Dermis microvascular lymphatic vessel endothelial cell (primary cell): ENCODE results near the gene RGS3. TPM values are rescaled to one million over a fixed set of nuclear protein-coding genes. Genes with fewer than 3 reads are reported as not detected.
A peak's percentile ranks its signal among the peaks of the same experiment; 100 is the strongest.
"Not testable (repeated sequence)": the region's sequence is repeated elsewhere in the genome, so short reads cannot be mapped to it uniquely, and the experiment has no call there.

Experiments used
- DNase-seq, 2 donors: peaks; one replicate each; pipeline versions ENCODE4 v3.0.0 to v3.0.0-alpha.2; 2010; ENCODE audit warnings: low read depth in 2 of 2
- total RNA-seq: library from RNA; depleted of rRNA; stranded (reverse); fragments of >200 nt; gene quantifications from 2 replicates; pipeline ENCODE4 v1.2.1, GENCODE V29; 2014

The RGS3 gene
- 180 and 185 TPM in 2 replicates for total RNA-seq

DNA sequence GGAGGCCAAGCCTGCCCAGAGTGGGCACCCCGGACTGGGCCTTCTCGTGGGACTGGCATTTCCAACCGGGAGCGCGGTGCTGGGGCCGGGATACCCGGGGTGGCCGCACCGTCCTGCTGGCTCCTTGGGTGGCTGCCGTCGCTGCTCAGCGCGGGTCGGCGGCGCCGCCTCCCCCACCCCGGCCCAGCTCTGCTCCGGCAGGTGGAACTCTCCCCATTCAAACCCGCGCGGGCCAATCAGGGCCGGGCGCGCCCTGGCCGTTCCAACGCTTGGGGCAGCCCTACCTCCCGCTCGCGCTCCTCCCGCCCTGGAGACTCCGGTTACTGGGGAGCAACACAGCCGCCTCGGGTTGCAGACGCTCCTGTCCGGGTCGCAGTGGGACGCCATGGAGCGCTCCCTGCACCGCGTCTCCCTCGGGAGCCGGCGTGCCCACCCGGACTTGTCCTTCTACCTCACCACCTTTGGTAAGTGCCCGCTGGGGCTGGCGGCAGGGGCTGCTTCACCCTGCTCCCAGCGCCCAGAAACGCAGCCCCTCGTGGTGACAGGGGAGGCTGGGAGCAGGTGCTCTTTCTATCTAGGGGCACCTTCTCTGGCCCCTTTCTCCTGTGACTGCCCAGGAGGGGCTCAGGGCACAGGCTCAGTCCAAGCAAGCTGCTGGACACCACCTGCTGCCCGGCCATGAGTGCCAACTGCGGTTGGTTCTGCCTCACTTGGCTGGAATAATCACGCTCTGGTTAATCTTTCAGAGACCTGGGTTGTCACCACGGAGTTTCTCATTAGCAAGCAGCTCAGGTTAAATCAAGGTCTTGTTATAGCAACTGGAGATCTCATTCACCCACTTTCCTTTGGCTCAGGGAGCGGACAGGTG, at the start of gene RGS3:
Gene RGS3, plus strand, starts transcription at position 310 of the 868 bp plus-strand sequence. Its CDS starts 76 bp downstream, at position 386.
- DNase-seq, result peak in 1 of 2 donors; percentile 56

DNA sequence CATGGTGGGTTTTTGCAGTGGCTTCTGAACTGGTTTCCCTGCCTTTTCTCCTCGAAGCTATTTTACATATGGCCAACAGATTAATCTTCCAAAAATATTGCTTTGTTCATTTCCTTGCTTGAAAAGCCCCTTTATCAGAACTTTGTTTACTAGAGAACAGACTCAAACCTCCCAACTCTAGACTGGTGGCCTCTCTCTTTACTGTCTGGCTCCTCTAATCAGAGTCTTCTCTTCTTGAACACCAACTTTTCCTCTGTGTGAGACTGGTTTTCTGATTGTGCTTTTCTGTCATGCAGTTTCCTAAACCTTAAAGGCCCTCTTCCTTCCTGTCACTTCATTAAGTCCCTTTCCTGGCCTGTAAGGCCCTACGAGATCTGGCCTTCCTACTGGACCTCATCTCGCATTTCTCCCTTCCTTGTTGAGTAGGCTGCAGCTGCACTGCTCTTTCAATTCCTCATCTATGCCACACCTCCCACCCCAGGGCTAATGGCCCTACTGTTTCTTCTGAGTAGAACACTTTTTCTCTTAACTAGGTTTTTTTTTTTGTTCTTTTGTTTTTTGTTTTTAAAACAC, 47.3 kb upstream of the RGS3 start:
- DNase-seq, result no peak

DNA sequence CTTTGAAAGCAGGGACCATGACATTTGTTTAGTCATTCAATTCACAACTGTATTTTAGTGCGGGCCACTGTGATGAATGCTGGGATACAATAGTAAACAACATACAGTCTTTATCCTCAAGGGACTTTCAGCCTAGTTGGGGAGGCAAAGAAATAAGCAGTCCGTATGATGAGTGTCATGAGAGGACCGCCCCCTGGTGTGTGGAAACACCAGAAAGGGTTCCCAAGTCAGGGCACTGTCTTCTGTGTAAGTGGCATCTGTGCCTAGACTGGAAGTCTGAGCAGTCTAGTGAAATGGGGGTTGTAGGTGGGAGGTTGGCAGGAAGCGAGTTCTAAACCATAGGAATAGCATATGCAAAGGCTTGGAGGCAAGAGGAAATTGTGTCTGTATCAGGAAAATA, 46.2 kb upstream of the RGS3 start:
- DNase-seq, result no peak

DNA sequence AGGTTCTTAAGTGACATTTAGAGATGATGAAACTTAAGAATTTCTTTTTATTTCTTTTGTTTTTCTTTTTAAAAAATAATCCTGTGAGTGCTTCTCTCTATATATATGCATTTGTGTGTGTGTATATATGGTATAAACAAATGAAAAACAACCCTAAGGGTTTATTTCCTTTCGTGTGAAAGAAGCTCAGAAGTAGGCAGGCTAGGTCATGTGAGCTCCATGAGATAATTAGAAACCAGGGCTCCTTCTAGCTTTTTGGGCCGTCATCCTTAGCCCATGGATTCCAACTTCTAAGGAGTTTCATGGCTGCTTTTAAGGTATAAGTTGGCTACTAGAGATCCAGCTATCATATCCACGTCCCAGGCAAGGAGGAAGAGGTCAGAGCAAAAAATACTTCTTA, 41.8 kb upstream of the RGS3 start:
- DNase-seq, result no peak

DNA sequence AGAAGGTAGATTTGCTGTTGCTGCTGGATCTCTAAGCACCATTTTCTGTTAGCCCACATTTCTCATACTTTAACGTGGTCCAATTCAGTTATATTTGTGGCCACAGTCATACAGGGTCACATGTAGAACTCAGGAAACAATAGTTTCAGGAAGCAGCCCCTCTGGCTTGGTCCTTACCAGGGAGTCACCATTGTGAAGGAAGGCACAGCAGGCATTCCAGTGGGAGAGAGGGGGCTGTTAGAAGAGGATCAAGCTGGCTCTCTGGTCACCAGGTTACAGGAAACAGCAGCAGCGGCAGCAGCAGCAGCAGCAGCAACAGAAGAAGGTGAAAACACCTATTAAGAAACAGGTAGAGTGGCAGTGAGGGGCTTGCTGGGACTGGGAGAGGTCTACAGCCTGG, 38.5 kb upstream of the RGS3 start:
- peak in 1 of 2 donors; percentile 41 for DNase-seq

DNA sequence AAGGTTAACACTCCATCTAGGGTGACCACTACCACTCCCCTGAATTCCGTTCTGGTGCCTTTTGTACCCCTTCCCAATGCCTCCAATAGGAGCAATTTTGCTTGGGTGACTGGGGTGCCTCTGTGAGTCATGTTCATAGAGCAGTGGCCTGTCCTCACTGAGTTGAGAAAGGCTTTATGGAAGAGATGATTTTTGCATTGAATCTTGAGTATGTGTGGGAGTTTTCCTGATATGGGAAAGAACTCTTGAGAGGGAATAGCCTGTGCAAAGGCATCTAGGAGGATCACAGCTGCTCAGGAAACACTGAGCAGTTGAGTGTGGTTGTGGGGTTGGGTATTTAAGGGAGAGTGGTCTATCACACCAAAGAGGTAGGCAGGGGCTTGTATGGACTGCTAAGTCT, 36.8 kb upstream of the RGS3 start:
- DNase-seq, result no peak

DNA sequence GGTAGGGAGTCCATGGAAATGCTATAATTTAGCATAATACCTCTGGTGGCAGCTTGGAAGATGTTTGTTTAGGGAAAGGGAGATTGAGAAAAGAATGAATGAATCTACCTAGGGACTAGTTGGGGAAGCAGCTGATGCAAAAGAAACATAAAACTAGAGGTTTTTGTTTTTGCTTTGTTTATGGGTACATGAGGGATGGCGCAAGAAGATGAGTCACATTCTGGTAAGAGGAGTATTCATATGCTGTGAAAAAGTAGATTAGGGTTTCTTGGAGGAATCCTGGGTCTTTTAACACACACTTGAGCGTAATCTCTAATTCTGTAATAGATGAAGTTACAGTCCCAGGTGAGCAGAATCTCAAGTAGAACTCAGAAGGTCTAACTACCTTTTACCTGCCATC, 35.9 kb upstream of the RGS3 start:
- DNase-seq, result no peak

DNA sequence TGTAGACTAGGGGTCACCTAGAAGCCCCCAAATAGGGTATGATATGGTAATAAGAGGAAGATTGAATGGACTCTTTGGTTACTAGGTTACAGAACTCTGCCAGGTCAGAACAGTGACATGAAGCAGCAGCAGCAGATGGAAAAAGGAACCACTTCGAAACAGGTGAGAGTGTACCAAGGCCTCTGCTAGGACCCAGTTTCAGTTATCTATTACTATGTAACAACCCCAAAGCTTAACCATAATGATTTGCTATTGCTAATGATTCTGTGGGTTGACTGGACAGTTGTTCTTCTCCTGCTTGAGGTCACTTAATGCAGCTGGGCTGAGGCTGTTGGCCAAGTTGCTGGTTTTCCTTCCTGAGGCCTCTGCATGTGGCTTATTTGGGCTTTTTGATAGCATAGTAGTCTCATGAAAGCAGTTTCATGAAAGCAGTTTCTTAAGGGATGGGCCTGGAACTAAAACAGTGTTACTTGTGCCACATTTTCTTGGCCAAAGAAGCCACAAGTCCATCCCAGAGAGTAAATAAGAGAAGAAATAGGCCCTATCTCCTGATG, 35.4 kb upstream of the RGS3 start:
- no peak for DNase-seq

DNA sequence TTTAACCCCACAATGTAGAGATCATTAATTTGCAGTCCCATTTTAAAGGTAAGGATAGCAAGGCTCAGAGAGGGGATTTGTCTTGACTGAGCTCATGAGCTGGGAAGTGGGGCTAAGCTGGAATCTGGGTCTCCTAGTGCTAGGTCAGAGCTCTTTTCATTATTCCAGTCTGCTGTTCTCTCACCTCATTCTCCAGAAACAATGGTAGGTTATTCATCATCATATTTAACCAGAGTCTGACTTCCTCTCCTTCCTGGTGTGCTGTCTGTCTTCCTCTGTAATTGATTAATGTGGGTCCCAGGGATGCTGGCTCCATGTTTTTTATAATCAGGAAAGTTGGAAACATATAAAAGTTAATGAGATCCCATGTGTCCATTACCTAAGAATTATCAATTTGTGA, 32.3 kb upstream of the RGS3 start:
- DNase-seq, result peak; percentile 74 to 90

DNA sequence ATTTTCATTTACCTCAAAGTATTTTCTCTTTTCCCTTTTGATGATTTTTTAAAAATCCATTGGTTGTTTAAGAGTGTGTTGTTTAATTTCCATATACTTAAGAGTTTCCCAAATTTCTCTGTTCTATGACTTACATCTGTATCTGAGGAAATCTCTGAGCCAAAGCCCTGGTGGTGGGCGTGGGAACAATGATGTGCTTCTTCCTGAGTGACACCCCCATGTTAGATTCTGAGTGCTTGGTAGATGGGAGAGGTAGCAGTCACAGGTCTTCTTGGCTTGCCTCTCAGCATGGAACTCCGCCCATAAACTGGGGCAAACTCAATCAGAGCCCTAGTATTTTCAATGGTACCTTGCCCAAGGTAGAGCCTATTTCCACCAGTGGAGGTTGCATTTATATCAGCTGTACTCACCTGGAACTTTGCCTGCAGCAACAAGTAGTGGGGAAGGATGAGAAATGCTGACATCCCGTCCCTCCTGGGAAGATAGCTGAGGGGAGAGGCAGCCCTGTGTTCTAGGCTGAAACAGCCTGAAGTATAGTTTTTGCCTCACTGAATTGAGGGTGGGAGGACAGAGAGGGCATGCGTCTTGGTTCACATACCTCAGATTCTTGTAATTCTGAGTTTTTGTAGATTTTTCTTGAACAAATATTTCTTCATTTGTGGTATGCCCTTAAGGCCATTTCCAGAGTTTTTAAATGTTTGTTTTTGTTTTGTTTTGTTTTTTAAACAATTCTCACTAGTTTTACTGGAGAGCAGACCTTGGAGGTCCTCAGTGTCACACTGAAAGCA, 26.6 kb upstream of the RGS3 start:
- no peak for DNase-seq

DNA sequence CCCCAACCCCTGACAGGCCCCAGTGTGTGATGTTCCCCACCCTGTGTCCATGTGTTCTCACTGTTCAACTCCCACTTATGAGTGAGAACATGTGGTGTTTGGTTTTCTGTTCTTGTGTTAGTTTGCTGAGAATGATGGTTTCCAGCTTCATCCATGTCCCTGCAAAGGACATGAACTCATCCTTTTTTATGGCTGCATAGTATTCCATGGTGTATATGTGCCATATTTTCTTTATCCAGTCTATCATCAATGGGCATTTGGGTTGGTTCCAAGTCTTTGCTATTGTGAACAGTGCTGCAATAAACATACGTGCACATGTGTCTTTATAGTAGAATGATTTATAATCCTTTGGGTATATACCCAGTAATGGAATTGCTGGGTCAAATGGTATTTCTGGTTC, 25.8 kb upstream of the RGS3 start:
- not testable (repeated sequence) for DNase-seq

DNA sequence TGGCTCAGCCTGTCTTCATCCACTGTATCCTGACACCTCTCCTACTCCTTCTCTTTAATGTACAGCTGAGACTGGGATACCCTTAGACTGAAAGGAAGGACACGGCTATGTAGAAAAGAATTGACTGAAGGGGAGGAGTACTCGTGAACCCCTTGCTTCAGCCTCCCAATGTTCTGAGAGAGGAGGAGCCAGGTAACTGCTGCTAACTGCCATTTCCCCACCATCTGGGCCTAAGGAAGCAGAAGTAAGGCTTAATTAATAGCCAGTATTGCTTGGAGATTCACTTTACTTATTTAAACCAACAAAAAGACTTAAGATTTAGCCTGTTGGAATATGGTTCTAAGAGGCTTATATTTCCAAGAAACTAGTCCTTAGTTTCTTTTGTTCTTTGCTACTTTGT, 18.8 kb upstream of the RGS3 start:
- DNase-seq, result no peak

DNA sequence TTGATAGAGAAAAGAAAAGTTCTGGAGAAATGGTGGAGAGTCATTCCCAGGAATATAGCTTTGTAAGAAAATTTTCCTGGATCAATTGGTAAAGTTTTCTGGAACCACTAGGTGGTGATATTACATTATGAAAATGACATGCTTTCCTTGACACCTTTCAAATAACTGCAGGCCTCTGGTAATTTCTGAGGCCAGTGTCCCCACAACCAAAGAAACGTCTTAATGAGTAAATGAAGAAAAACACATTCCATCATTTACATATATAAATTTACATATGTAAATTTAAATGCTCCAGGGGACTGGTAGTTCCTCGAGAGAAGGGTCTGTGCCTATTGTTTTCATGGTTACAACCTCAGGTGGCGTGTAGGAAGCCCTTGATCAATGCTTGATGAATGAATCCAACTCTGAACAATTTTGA, 17.2 kb upstream of the RGS3 start:
- peak; percentile 51 to 74 for DNase-seq

DNA sequence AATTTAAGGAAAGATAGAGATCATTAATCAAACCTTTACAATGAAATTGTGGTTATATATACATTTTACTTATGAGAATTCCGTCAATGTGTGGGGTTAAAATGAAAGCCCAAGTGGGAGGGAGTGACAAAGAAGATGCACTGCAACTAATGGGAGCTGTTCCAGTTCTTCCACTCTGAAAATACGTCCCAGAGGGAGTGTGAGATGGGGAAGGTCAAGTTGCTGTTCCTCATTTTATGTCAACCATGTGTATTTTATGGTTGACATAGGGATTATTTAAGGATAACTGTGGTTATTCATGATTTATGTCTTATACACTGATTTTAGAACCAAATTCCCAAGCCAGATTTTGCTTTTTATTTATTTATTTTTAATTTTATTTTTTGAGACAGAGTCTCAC, 14.2 kb upstream of the RGS3 start:
- no peak for DNase-seq

DNA sequence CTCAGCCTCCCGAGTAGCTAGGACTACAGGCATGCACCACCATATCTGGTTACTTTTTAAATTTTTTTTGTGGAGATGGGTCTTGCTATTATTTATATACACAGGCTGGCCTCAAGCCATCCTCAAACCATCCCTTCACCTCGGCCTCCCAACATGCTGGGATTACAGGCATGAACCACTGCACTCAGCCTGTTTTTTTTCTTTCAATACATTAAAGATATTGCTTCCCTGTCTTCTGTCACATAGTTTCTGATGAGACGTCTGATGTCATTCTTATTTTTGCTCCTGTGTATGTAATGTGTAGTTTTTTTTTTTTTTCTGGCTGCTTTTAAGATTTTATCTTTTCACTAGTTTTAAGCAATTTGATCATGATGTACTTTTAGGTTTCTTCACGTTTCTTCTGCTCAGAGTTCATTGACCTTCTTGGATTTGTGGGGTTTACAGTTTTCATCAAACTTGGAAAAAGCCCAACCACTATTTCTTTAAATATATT, 11.4 kb upstream of the RGS3 start:
- no peak for DNase-seq

DNA sequence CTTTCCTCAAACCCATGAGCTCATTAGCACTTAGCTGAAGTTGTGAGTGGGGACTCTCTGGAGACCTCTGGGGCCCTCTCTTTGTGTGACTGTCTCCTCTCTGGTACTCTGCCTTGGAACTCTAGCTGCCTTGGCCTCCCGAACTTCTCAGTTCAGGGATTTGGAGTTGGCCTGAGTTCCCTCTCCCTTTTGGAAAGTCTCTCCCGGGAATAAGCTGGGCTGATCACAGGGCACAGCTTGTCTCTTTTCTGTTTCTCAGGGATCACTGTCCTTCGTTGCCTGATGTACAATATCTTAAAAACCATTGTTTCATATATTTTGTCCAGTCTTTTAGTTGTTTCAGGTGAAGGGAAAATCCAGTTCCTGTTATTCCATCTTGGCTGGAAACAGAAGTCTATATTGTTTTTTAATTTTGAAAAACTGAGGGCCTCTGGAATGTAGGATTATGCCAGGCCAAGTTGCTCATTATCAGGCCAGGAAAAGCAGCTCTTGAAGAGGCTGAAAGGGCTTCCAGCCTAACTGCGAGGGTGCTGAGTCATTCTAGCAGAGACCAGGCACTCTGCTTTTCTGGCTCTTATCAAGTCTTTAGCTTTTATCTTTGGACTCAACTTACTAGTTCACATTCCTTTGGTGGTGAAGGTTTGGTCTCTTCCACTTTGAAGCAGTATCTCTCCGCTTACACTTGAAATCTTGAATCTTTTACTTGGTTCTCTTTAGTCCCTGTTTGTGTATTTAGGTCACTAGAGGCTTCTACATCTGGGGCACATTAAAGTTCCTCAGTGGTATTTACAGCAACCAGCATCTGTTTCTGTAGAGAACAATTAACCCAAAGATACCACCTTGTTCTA, 8.4 kb upstream of the RGS3 start:
- DNase-seq, result peak in 1 of 2 donors; percentile 94

DNA sequence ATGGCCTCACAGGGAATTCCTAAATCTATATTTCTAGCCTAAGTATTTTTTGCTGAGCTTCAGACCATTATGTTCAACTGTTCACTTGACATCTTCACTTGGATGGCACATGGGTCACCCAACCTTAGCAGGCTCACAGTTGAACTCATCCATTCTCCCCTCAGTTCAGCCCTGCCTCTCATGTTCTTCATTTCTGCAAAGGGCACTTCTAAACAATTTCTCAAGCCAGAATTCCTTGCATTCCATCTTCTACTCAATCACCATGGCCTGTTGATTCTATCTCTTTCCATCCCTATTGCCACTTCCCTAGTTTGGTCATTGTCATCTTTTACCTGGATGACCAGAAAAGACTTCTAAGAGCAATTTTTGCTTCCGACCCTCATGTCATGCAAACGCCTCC, 7.3 kb upstream of the RGS3 start:
- no peak for DNase-seq

DNA sequence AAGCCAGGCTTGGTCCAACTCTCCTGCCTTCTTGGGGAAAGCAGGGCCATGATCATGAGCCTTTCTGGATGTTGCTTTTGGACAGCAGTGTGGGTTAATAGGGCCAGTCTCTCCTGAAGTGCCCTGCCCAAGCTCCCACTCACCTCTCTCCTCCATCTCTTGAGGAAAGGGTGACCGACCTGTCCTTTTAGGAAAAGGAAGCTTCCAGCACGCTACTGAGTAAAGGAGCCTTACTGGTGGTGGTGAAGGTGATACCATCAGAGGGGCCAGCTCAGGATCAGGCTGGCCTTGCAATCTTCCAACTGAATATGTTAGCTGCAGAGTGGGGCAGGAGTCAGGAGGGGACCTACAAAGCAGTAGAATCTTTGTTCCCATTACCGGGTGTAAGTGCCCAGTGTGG, 2.2 kb upstream of the RGS3 start:
- DNase-seq, result no peak

DNA sequence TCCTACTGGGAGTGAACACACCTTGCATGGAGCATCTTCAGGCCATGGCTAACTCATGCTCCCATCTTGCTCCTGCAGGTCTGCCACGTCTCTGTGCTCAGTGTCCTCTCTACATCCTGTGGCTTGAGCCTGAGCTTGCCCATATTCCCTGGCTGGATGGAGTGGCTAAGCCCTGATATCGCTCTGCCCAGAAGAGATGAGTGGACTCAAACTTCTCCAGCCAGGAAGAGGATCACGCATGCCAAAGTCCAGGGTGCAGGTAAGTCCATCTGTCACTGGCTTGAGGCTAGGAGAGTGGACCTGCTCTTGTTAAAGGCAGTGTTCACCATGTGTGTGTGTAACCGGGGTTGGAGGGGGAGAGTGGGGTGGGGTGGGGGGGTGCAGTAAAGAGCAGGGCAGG, 1.6 kb upstream of the RGS3 start:
- no peak for DNase-seq

DNA sequence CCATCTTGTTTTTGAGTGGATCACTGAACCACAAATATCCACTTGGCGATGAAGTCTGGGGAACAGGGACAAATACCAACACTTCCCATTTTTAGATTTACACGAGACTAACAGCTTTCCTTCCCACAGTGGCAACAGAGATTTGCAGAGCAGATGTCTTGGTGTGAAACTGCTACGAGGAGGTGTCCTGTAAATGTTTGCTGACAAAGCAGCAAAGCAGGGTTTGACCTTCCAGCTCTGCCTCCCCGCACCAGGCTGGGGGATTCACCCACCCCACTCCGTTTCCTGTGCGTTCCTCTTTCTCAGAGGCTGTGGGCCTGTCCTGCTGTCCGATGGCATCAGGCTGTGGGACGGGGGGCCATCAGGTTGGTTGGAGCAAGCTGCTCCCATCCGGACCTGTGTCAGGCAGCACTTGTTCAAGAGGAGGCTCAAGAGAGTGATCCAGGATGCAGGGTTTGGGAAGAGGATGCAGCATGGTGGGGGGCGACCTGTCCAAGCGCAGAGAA, 693 bp upstream of the RGS3 start:
- DNase-seq, result no peak

DNA sequence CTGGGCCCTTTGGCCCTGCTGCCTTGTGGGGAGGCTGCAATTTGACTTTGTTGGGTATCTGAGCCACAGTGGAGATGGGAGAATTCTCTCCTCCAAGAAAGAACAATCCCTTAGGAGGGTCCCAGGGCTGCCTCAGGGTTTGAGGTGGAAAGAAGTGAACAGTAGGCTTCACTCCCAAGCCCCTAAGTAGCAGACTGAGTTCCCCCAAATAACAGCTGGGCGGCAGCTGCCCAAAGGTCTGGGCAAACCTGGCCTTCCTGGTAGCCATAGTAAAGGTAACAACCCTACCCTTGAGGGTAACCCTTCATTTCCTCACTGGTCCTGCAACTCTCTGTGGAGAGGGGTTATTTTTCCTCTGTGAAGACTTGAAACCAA, 746 bp downstream of the RGS3 start:
- DNase-seq, result no peak
